ENCODE measurements around the gene SUSD4.

Gene SUSD4

GRCh38 chr1:223176437-223176836 lies 187.5 kb downstream of the SUSD4 start:
- no peak for DNase-seq

GRCh38 chr1:223175633-223176032 lies 188.3 kb downstream of the SUSD4 start:
- no peak for DNase-seq

- DNase-seq = peak; percentile 6
Observed at GRCh38 chr1:223175032-223175431, 188.9 kb downstream of the SUSD4 start.

Data from NCI-H226 (cell line).